ENCODE results near the gene OR52K1. TPM values are rescaled to one million over a fixed set of nuclear protein-coding genes. Genes with fewer than 3 reads are reported as not detected.

Gene OR52K1
- total RNA-seq: not detected in 2 replicates

GRCh38 chr11:4482445-4482844, at the start of gene OR52K1:
OR52K1 (plus strand) TSS chr11:4482646; CDS start chr11:4488901, 6,255 bp downstream.

GRCh38 chr11:4448995-4449394, 33.5 kb upstream of the OR52K1 start, which contains the start of gene OR52K2:
OR52K2 (plus strand) TSS chr11:4449295; CDS start chr11:4449340, 45 bp downstream.

Other genes with a start within 250 kb of the OR52K1 start
- gene OR52B4, start 114.3 kb upstream of the OR52K1 start, total RNA-seq: not detected in 2 replicates
- 10.3 and 15.9 TPM in 2 replicates for gene TRIM21, start 88.9 kb upstream of the OR52K1 start, total RNA-seq
- not detected in 2 replicates for gene OR52K2, start 33.4 kb upstream of the OR52K1 start, total RNA-seq
- not detected in 2 replicates for gene OR52M1, start 62.5 kb downstream of the OR52K1 start, total RNA-seq
- gene OR52I2, start 99.1 kb downstream of the OR52K1 start, total RNA-seq: not detected in 2 replicates
- not detected in 2 replicates for gene OR52I1, start 111.4 kb downstream of the OR52K1 start, total RNA-seq
- gene TRIM68, start 125.6 kb downstream of the OR52K1 start, total RNA-seq: 6.2 and 14.0 TPM in 2 replicates
- gene OR51D1, start 154.8 kb downstream of the OR52K1 start, total RNA-seq: not detected in 2 replicates
- gene OR51E1, start 161.3 kb downstream of the OR52K1 start, total RNA-seq: not detected in 2 replicates
- not detected in 2 replicates for gene OR51E2, start 215.2 kb downstream of the OR52K1 start, total RNA-seq
- not detected in 2 replicates for gene MMP26, start 222.1 kb downstream of the OR52K1 start, total RNA-seq

All from nasal cavity respiratory epithelium epithelial cell of viscerocranial mucosa (primary cell).